Right lobe of liver (tissue), 4 donors: ENCODE data around the gene HDHD3.

Source experiments
- POLR2A ChIP-seq: fragments of 450-650 bp; IDR thresholded peaks from one replicate; pipeline ENCODE4 v1.6.1; 2017; ENCODE audit warnings: antibody characterized with exemption, mild to moderate bottlenecking
- TF ChIP-seq, protein P1 (sequence below), 4 donors: fragments of 200-600 bp in 3 of 4; fragments of 450-650 bp in 1 of 4; IDR thresholded peaks; one replicate each; pipeline versions ENCODE4 v1.5.1 to v1.8.0; 2016 to 2022; ENCODE audit warnings: antibody characterized with exemption in 4 of 4, mild to moderate bottlenecking in 2 of 4
- donor health status: DM: no; HTN: no; CAD: no.
- donor health status: DM: no; HTN: no; CAD: no.
- donor health status: DM: no; HTN: yes; CAD: no.

DNA sequence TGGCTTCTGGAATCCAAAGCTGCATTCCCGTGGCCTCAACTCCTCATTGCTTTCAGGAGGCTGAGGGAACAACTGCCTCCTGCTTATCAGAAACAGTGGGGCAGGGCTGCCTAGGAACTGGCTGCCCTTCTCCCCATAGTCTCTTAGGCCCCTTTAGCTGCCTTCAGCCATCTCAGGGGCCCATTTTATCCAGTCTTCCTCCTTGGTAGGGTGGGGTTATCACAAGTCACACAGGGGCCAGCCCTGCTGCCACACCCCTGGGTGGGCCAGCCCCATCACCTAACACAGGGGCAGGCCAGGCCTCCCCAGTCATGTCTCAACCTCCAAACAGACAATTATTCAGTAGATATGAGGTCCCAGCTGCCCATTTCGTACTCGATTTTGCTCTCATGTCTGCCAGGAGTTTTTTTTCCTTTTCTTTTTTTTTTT is 20.4 kb upstream of the HDHD3 start:
- TF ChIP-seq, protein P1, sequence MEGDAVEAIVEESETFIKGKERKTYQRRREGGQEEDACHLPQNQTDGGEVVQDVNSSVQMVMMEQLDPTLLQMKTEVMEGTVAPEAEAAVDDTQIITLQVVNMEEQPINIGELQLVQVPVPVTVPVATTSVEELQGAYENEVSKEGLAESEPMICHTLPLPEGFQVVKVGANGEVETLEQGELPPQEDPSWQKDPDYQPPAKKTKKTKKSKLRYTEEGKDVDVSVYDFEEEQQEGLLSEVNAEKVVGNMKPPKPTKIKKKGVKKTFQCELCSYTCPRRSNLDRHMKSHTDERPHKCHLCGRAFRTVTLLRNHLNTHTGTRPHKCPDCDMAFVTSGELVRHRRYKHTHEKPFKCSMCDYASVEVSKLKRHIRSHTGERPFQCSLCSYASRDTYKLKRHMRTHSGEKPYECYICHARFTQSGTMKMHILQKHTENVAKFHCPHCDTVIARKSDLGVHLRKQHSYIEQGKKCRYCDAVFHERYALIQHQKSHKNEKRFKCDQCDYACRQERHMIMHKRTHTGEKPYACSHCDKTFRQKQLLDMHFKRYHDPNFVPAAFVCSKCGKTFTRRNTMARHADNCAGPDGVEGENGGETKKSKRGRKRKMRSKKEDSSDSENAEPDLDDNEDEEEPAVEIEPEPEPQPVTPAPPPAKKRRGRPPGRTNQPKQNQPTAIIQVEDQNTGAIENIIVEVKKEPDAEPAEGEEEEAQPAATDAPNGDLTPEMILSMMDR (IDR thresholded peaks at IDR 0.05) = no peak
- no peak for TF ChIP-seq POLR2A
